Endodermal cell (in vitro differentiated cells): ENCODE data around the gene GARNL3. TPM values are rescaled to one million over a fixed set of nuclear protein-coding genes. Genes with fewer than 3 reads are reported as not detected.

Experiments
- DNase-seq: peaks from one replicate; pipeline ENCODE4 v3.0.0-alpha.2; 2017
- H3K27ac ChIP-seq: 2 replicates; pipeline ENCODE4 v1.5.1; 2013; ENCODE audit warnings: mild to moderate bottlenecking, low read depth, low read length, moderate library complexity
- H3K27me3 ChIP-seq: 2 replicates; pipeline ENCODE4 v1.6.1; 2013; ENCODE audit warnings: mild to moderate bottlenecking, low read length, moderate library complexity; ENCODE audit not compliant: insufficient read depth, control insufficient read depth, poor library complexity, severe bottlenecking
- H3K36me3 ChIP-seq: 2 replicates; pipeline ENCODE4 v1.7.0; 2013; ENCODE audit warnings: mild to moderate bottlenecking, low read length, moderate library complexity; ENCODE audit not compliant: control insufficient read depth, insufficient read depth
- H3K4me1 ChIP-seq: one replicate; pipeline ENCODE4 v1.7.0; 2013; ENCODE audit warnings: low read length; ENCODE audit not compliant: control insufficient read depth, insufficient read depth
- H3K4me3 ChIP-seq: 2 replicates; pipeline ENCODE4 v1.5.1; 2013; ENCODE audit warnings: mild to moderate bottlenecking, low read length, moderate library complexity
- H3K9ac ChIP-seq: 2 replicates; pipeline ENCODE4 v1.6.1; 2013; ENCODE audit warnings: mild to moderate bottlenecking, low read length, moderate library complexity; ENCODE audit not compliant: poor library complexity, severe bottlenecking; ENCODE audit errors: extremely low read depth
- H3K9me3 ChIP-seq: 2 replicates; pipeline ENCODE4 v1.6.1; 2013; ENCODE audit warnings: mild to moderate bottlenecking, low read length, moderate library complexity; ENCODE audit not compliant: control insufficient read depth
- H3K27ac Mint-ChIP-seq: 2 replicates; pipeline ENCODE4 v1.8.0; 2020; ENCODE audit warnings: mixed read lengths
- H3K27me3 Mint-ChIP-seq: 2 replicates; pipeline ENCODE4 v1.8.0; 2021; ENCODE audit warnings: mild to moderate bottlenecking, mixed read lengths; ENCODE audit not compliant: insufficient read depth
- H3K36me3 Mint-ChIP-seq: 2 replicates; pipeline ENCODE4 v1.8.0; 2020; ENCODE audit warnings: low read depth, mixed read lengths
- H3K4me1 Mint-ChIP-seq: 2 replicates; pipeline ENCODE4 v1.8.0; 2020; ENCODE audit warnings: mixed read lengths
- H3K4me3 Mint-ChIP-seq: 2 replicates; pipeline ENCODE4 v1.8.0; 2020; ENCODE audit warnings: mild to moderate bottlenecking, moderate library complexity, mixed read lengths
- H3K9me3 Mint-ChIP-seq: 2 replicates; pipeline ENCODE4 v1.8.0; 2020; ENCODE audit warnings: mild to moderate bottlenecking, mixed read lengths
- CTCF ChIP-seq: fragments of 200-600 bp; sonication (generic); conservative IDR thresholded peaks from 2 replicates; pipeline ENCODE4 v1.5.0; 2021; ENCODE audit warnings: antibody characterized with exemption, mild to moderate bottlenecking
- WGBS, 2 experiments: methylation state at CpG; one replicate each; pipeline versions ENCODE4 v1.1.5 to v1.1.7; 2013; ENCODE audit warnings: missing lambda C conversion rate in 2 of 2, mixed read lengths in 1 of 2; ENCODE audit not compliant: insufficient coverage in 1 of 2, insufficient read length in 1 of 2; 5-methylcytosine and 5-hydroxymethylcytosine counted together
- total RNA-seq, 2 donors: library from RNA; stranded (reverse); fragmentation: NEBNext Ultra II Directional in 1 of 2; extraction: Animal tissue kit (Norgen Biotek cat#: 25700) in 1 of 2; gene quantifications; 2 replicates in 1 of 2; 3 replicates in 1 of 2; pipeline ENCODE4 v1.2.1, GENCODE V29; 2021

Gene GARNL3
- total RNA-seq, 2 donors from 2014 or later = 7.2 to 12.8 TPM

GRCh38 chr9:127390563-127390962 lies 126.0 kb downstream of the GARNL3 start:
- no peaks in the 10 kb centered on the region for H3K9me3 Mint-ChIP-seq
- no peaks in the 10 kb centered on the region for H3K9me3 ChIP-seq
- 93 to 100% methylated on average over 1 to 5 of the region's 5 CpGs for WGBS, 2 experiments
- peaks cover 11% of the 10 kb centered on the region for H3K27me3 Mint-ChIP-seq
- no peaks in the 10 kb centered on the region for H3K27me3 ChIP-seq
- no peak overlapping the region for H3K27ac ChIP-seq
- H3K4me1 ChIP-seq = peaks cover 10% of the 10 kb centered on the region
- no peak overlapping the region for H3K4me3 Mint-ChIP-seq
- peaks cover 30% of the 10 kb centered on the region for H3K4me1 Mint-ChIP-seq
- DNase-seq = no peak
- TF ChIP-seq CTCF = no peak
- no peaks in the 10 kb centered on the region for H3K36me3 Mint-ChIP-seq
- no peak overlapping the region for H3K27ac Mint-ChIP-seq
- H3K36me3 ChIP-seq = no peaks in the 10 kb centered on the region
- H3K9ac ChIP-seq = no peak overlapping the region
- no peak overlapping the region for H3K4me3 ChIP-seq

- WGBS, 2 experiments = 84 to 90% methylated on average over 4 to 5 of the region's 5 CpGs
- Histone ChIP-seq H3K4me1 (peaks cover 18% of the 10 kb centered on the region), H3K9ac (no peak overlapping the region), H3K9me3 (no peaks in the 10 kb centered on the region), H3K27ac (no peak overlapping the region), H3K4me3 (no peak overlapping the region), H3K36me3 (no peaks in the 10 kb centered on the region), H3K27me3 (no peaks in the 10 kb centered on the region)
- Mint-ChIP-seq H3K27ac (no peak overlapping the region), H3K4me3 (no peak overlapping the region), H3K36me3 (no peaks in the 10 kb centered on the region), H3K4me1 (peaks cover 32% of the 10 kb centered on the region), H3K27me3 (peaks cover 11% of the 10 kb centered on the region), H3K9me3 (no peaks in the 10 kb centered on the region)
- no peak for TF ChIP-seq CTCF
- no peak for DNase-seq
Observed at GRCh38 chr9:127392166-127392565, 127.6 kb downstream of the GARNL3 start.

GRCh38 chr9:127392976-127393375 lies 128.4 kb downstream of the GARNL3 start:
- Mint-ChIP-seq H3K4me1 (peaks cover 32% of the 10 kb centered on the region), H3K27ac (no peak overlapping the region), H3K4me3 (no peak overlapping the region), H3K36me3 (no peaks in the 10 kb centered on the region), H3K27me3 (peaks cover 11% of the 10 kb centered on the region), H3K9me3 (no peaks in the 10 kb centered on the region)
- WGBS, 2 experiments = 91 to 97% methylated on average over 5 of the region's 5 CpGs
- Histone ChIP-seq H3K27ac (no peak overlapping the region), H3K36me3 (no peaks in the 10 kb centered on the region), H3K4me3 (no peak overlapping the region), H3K27me3 (no peaks in the 10 kb centered on the region), H3K9ac (no peak overlapping the region), H3K4me1 (peaks cover 18% of the 10 kb centered on the region), H3K9me3 (no peaks in the 10 kb centered on the region)
- DNase-seq = no peak
- no peak for TF ChIP-seq CTCF
